ENCODE results near the gene STX11. TPM values are rescaled to one million over a fixed set of nuclear protein-coding genes. Genes with fewer than 3 reads are reported as not detected.

The STX11 gene
- total RNA-seq, 1 donor = 118 TPM

GRCh38 chr6:144152334-144152900, 2.1 kb downstream of the STX11 start:
- no peaks in the 10 kb centered on the region for H3K27me3 ChIP-seq (ENCODE audit: insufficient read depth, low read length)
- peaks cover 61% of the 10 kb centered on the region for H3K4me1 ChIP-seq (ENCODE audit: insufficient read depth, low read length)
- peak overlapping the region; percentile 89 for H3K4me3 ChIP-seq (ENCODE audit: low read length)
- no peaks in the 10 kb centered on the region for H3K9me3 ChIP-seq (ENCODE audit: low read depth, low read length)

- Histone ChIP-seq H3K4me3 (ENCODE audit: low read length) (peak overlapping the region; percentile 89), H3K4me1 (ENCODE audit: insufficient read depth, low read length) (peaks cover 69% of the 10 kb centered on the region), H3K9me3 (ENCODE audit: low read depth, low read length) (no peaks in the 10 kb centered on the region), H3K27me3 (ENCODE audit: insufficient read depth, low read length) (no peaks in the 10 kb centered on the region)
These were observed 2.9 kb downstream of the STX11 start for GRCh38 chr6:144153260-144153659.

- H3K4me1 ChIP-seq (ENCODE audit: insufficient read depth, low read length) = peaks cover 77% of the 10 kb centered on the region
- H3K4me3 ChIP-seq (ENCODE audit: low read length) = peak overlapping the region; percentile 89
- no peaks in the 10 kb centered on the region for H3K9me3 ChIP-seq (ENCODE audit: low read depth, low read length)
These were observed 3.7 kb downstream of the STX11 start for GRCh38 chr6:144153971-144154370.

GRCh38 chr6:144155529-144155928, 5.2 kb downstream of the STX11 start:
- Histone ChIP-seq H3K4me3 (ENCODE audit: low read length) (no peak overlapping the region), H3K27me3 (ENCODE audit: insufficient read depth, low read length) (no peaks in the 10 kb centered on the region), H3K4me1 (ENCODE audit: insufficient read depth, low read length) (peaks cover 84% of the 10 kb centered on the region), H3K9me3 (ENCODE audit: low read depth, low read length) (no peaks in the 10 kb centered on the region)

More at GRCh38 chr6:144153971-144154370, 3.7 kb downstream of the STX11 start:
- no peaks in the 10 kb centered on the region for H3K27me3 ChIP-seq (ENCODE audit: insufficient read depth, low read length)

GRCh38 chr6:144156338-144156737, 6.0 kb downstream of the STX11 start:
- Histone ChIP-seq H3K4me1 (ENCODE audit: insufficient read depth, low read length) (peaks cover 90% of the 10 kb centered on the region), H3K27me3 (ENCODE audit: insufficient read depth, low read length) (no peaks in the 10 kb centered on the region), H3K9me3 (ENCODE audit: low read depth, low read length) (no peaks in the 10 kb centered on the region), H3K4me3 (ENCODE audit: low read length) (no peak overlapping the region)

GRCh38 chr6:144156991-144157390, 6.7 kb downstream of the STX11 start:
- Histone ChIP-seq H3K27me3 (ENCODE audit: insufficient read depth, low read length) (no peaks in the 10 kb centered on the region), H3K4me3 (ENCODE audit: low read length) (no peak overlapping the region), H3K4me1 (ENCODE audit: insufficient read depth, low read length) (peaks cover 92% of the 10 kb centered on the region), H3K9me3 (ENCODE audit: low read depth, low read length) (no peaks in the 10 kb centered on the region)

GRCh38 chr6:144158133-144158532, 7.8 kb downstream of the STX11 start:
- Histone ChIP-seq H3K9me3 (ENCODE audit: low read depth, low read length) (no peaks in the 10 kb centered on the region), H3K27me3 (ENCODE audit: insufficient read depth, low read length) (no peaks in the 10 kb centered on the region), H3K4me1 (ENCODE audit: insufficient read depth, low read length) (peaks cover 93% of the 10 kb centered on the region), H3K4me3 (ENCODE audit: low read length) (no peak overlapping the region)

GRCh38 chr6:144159223-144159622, 8.9 kb downstream of the STX11 start:
- H3K9me3 ChIP-seq (ENCODE audit: low read depth, low read length) = no peaks in the 10 kb centered on the region
- H3K27me3 ChIP-seq (ENCODE audit: insufficient read depth, low read length) = no peaks in the 10 kb centered on the region
- H3K4me1 ChIP-seq (ENCODE audit: insufficient read depth, low read length) = peaks cover 91% of the 10 kb centered on the region
- H3K4me3 ChIP-seq (ENCODE audit: low read length) = no peak overlapping the region

- H3K27me3 ChIP-seq (ENCODE audit: insufficient read depth, low read length) = no peaks in the 10 kb centered on the region
- no peak overlapping the region for H3K4me3 ChIP-seq (ENCODE audit: low read length)
- H3K9me3 ChIP-seq (ENCODE audit: low read depth, low read length) = no peaks in the 10 kb centered on the region
- peaks cover 85% of the 10 kb centered on the region for H3K4me1 ChIP-seq (ENCODE audit: insufficient read depth, low read length)
These were observed 9.4 kb downstream of the STX11 start for GRCh38 chr6:144159742-144160141.

- no peaks in the 10 kb centered on the region for H3K27me3 ChIP-seq (ENCODE audit: insufficient read depth, low read length)
- no peak overlapping the region for H3K4me3 ChIP-seq (ENCODE audit: low read length)
- H3K9me3 ChIP-seq (ENCODE audit: low read depth, low read length) = no peaks in the 10 kb centered on the region
- H3K4me1 ChIP-seq (ENCODE audit: insufficient read depth, low read length) = peaks cover 78% of the 10 kb centered on the region
These were observed 10.2 kb downstream of the STX11 start for GRCh38 chr6:144160431-144161005.

GRCh38 chr6:144161975-144162374, 11.7 kb downstream of the STX11 start:
- Histone ChIP-seq H3K9me3 (ENCODE audit: low read depth, low read length) (no peaks in the 10 kb centered on the region), H3K4me1 (ENCODE audit: insufficient read depth, low read length) (peaks cover 77% of the 10 kb centered on the region), H3K4me3 (ENCODE audit: low read length) (no peak overlapping the region), H3K27me3 (ENCODE audit: insufficient read depth, low read length) (no peaks in the 10 kb centered on the region)

- Histone ChIP-seq H3K9me3 (ENCODE audit: low read depth, low read length) (no peaks in the 10 kb centered on the region), H3K27me3 (ENCODE audit: insufficient read depth, low read length) (no peaks in the 10 kb centered on the region), H3K4me3 (ENCODE audit: low read length) (no peak overlapping the region), H3K4me1 (ENCODE audit: insufficient read depth, low read length) (peaks cover 67% of the 10 kb centered on the region)
These were observed 12.7 kb downstream of the STX11 start for GRCh38 chr6:144162977-144163376.

GRCh38 chr6:144165784-144166183, 15.5 kb downstream of the STX11 start:
- H3K4me1 ChIP-seq (ENCODE audit: insufficient read depth, low read length) = peaks cover 44% of the 10 kb centered on the region
- H3K27me3 ChIP-seq (ENCODE audit: insufficient read depth, low read length) = no peaks in the 10 kb centered on the region
- no peaks in the 10 kb centered on the region for H3K9me3 ChIP-seq (ENCODE audit: low read depth, low read length)
- H3K4me3 ChIP-seq (ENCODE audit: low read length) = no peak overlapping the region

- no peaks in the 10 kb centered on the region for H3K27me3 ChIP-seq (ENCODE audit: insufficient read depth, low read length)
- H3K4me1 ChIP-seq (ENCODE audit: insufficient read depth, low read length) = peaks cover 31% of the 10 kb centered on the region
- H3K9me3 ChIP-seq (ENCODE audit: low read depth, low read length) = no peaks in the 10 kb centered on the region
- no peak overlapping the region for H3K4me3 ChIP-seq (ENCODE audit: low read length)
These were observed 19.7 kb downstream of the STX11 start for GRCh38 chr6:144170044-144170443.

- no peaks in the 10 kb centered on the region for H3K27me3 ChIP-seq (ENCODE audit: insufficient read depth, low read length)
- peaks cover 31% of the 10 kb centered on the region for H3K4me1 ChIP-seq (ENCODE audit: insufficient read depth, low read length)
- no peak overlapping the region for H3K4me3 ChIP-seq (ENCODE audit: low read length)
- no peaks in the 10 kb centered on the region for H3K9me3 ChIP-seq (ENCODE audit: low read depth, low read length)
These were observed 21.1 kb downstream of the STX11 start for GRCh38 chr6:144171406-144171805.

GRCh38 chr6:144174006-144174405, 23.7 kb downstream of the STX11 start:
- H3K4me3 ChIP-seq (ENCODE audit: low read length) = no peak overlapping the region
- no peaks in the 10 kb centered on the region for H3K27me3 ChIP-seq (ENCODE audit: insufficient read depth, low read length)
- H3K9me3 ChIP-seq (ENCODE audit: low read depth, low read length) = no peaks in the 10 kb centered on the region
- H3K4me1 ChIP-seq (ENCODE audit: insufficient read depth, low read length) = peaks cover 47% of the 10 kb centered on the region

Measured in mononuclear cell (primary cell).